HepG2 (cell line): ENCODE data around the gene NIBAN1. TPM values are rescaled to one million over a fixed set of nuclear protein-coding genes. Genes with fewer than 3 reads are reported as not detected.

Experiments
- ATAC-seq: fragments of 200-7000 bp; cut with Tn5 transposase; 3 replicates; pipeline ENCODE4 v1.9.1; 2020; ENCODE audit warnings: mild to moderate bottlenecking, moderate library complexity
- BruUV-seq: library from RNA; stranded (reverse); fragments of 400-500 nt; replicated peaks from 2 replicates; lab custom pipeline; 2021; lab: Mats Ljungman, UMichigan
- CTCF ChIA-PET: fragments of 300-600 bp; formaldehyde crosslinking; extraction: SDS; loops from one replicate; lab custom pipeline; 2021; ENCODE audit warnings: low total read pairs, inconsistent platforms, low intra/inter-chr PET ratio; lab: Yijun Ruan, JAX
- POLR2A ChIA-PET: fragments of 350-600 bp; sonication (Branson Sonifier 250); formaldehyde crosslinking; loops from one replicate; lab custom pipeline; 2020; ENCODE audit warnings: antibody characterized with exemption, inconsistent platforms; lab: Yijun Ruan, JAX
- DNase-seq: peaks from one replicate; pipeline ENCODE4 v3.0.0-alpha.2; 2015; ENCODE audit warnings: low spot score
- FAIRE-seq: peaks from 3 replicates; lab custom pipeline; 2011; peaks lifted over from hg19 to GRCh38; lab: Jason Lieb, UNC
- H2AFZ ChIP-seq: one replicate; pipeline ENCODE4 v1.6.1; 2011; ENCODE audit warnings: low read length, inconsistent platforms
- H3K27ac ChIP-seq: fragments of 300-600 bp; 3 replicates; pipeline ENCODE4 v1.8.0; 2011; ENCODE audit warnings: mixed run types, mild to moderate bottlenecking, mixed read lengths, low read length, inconsistent platforms; ENCODE audit not compliant: insufficient read depth; ENCODE audit errors: extremely low read length
- H3K27me3 ChIP-seq, 2 experiments: fragments of 200-600 bp in 1 of 2; 2 replicates in 1 of 2; 3 replicates in 1 of 2; pipeline versions ENCODE4 v1.6.0 to v1.8.0; 2011; ENCODE audit warnings: low read length in 2 of 2, mild to moderate bottlenecking in 2 of 2, moderate library complexity in 2 of 2, inconsistent platforms in 1 of 2; ENCODE audit not compliant: insufficient read depth in 2 of 2, control insufficient read depth in 1 of 2
- H3K36me3 ChIP-seq, 2 experiments: fragments of 200-600 bp in 1 of 2; replicated peaks in 1 of 2; 2 replicates in 1 of 2; 3 replicates in 1 of 2; pipeline versions ENCODE4 v1.5.1 to v1.8.0; 2011; ENCODE audit warnings: low read length in 2 of 2, inconsistent platforms in 1 of 2; ENCODE audit not compliant: insufficient read depth in 2 of 2, control insufficient read depth in 1 of 2
- H3K4me1 ChIP-seq: 2 replicates; pipeline ENCODE4 v1.5.1; 2012; ENCODE audit warnings: low read length, inconsistent platforms; ENCODE audit not compliant: insufficient read depth
- H3K4me2 ChIP-seq: 2 replicates; pipeline ENCODE4 v1.6.0; 2011; ENCODE audit warnings: low read depth, low read length, inconsistent platforms
- H3K4me3 ChIP-seq, 3 experiments: fragments of 200-600 bp in 1 of 3; sonication (generic), shearing (Covaris generic) in 1 of 3; replicated peaks in 1 of 3; 2 replicates each; pipeline ENCODE4 v1.5.1; 2011 to 2016; ENCODE audit warnings: low read length in 3 of 3, inconsistent platforms in 2 of 3, low read depth in 2 of 3, mild to moderate bottlenecking in 2 of 3, control low read depth in 1 of 3, mixed read lengths in 1 of 3; ENCODE audit not compliant: insufficient read depth in 1 of 3
- H3K79me2 ChIP-seq: one replicate; pipeline ENCODE4 v1.6.1; 2011; ENCODE audit warnings: low read length, inconsistent platforms; ENCODE audit not compliant: insufficient read depth
- H3K9ac ChIP-seq: 2 replicates; pipeline ENCODE4 v1.6.0; 2011; ENCODE audit warnings: mild to moderate bottlenecking, low read depth, low read length, inconsistent platforms; ENCODE audit not compliant: insufficient read depth
- H3K9me3 ChIP-seq: 2 replicates; pipeline ENCODE4 v1.5.1; 2012; ENCODE audit warnings: mild to moderate bottlenecking, low read length
- H4K20me1 ChIP-seq: 2 replicates; pipeline ENCODE4 v1.6.0; 2011; ENCODE audit warnings: inconsistent platforms, mild to moderate bottlenecking, low read length, moderate library complexity; ENCODE audit not compliant: insufficient read depth
- ATF7 ChIP-seq, 2 experiments: fragments of 450-650 bp in 1 of 2; sonication (generic) in 1 of 2; formaldehyde crosslinking in 1 of 2; IDR thresholded peaks; 2 replicates each; pipeline versions ENCODE4 v1.4.0 to v1.6.1; 2016 to 2020; ENCODE audit warnings: antibody characterized with exemption in 1 of 2, mild to moderate bottlenecking in 1 of 2, missing genetic modification reagents in 1 of 2
- MIER3 ChIP-seq: IDR thresholded peaks from 2 replicates; pipeline ENCODE4 v1.6.1; 2016; ENCODE audit warnings: missing compliant biosample characterization, borderline replicate concordance
- NR3C1 ChIP-seq: sonication (generic); formaldehyde crosslinking; IDR thresholded peaks from 2 replicates; pipeline ENCODE4 v1.4.0; 2020; ENCODE audit warnings: missing genetic modification reagents
- SMAD9 ChIP-seq: sonication (generic); formaldehyde crosslinking; IDR thresholded peaks from 2 replicates; pipeline ENCODE4 v1.5.1; 2020; ENCODE audit warnings: mild to moderate bottlenecking, missing genetic modification reagents
- ZKSCAN1 ChIP-seq: fragments of 150-350 bp; IDR thresholded peaks from 2 replicates; pipeline ENCODE4 v1.6.1; 2014; ENCODE audit warnings: low read length
- ZNF296 ChIP-seq: sonication (generic); formaldehyde crosslinking; conservative IDR thresholded peaks from 2 replicates; pipeline ENCODE4 v1.5.0; 2020; ENCODE audit warnings: mild to moderate bottlenecking, missing genetic modification reagents
- ZNF451 ChIP-seq: sonication (generic); formaldehyde crosslinking; IDR thresholded peaks from 2 replicates; pipeline ENCODE4 v1.5.0; 2020; ENCODE audit warnings: mild to moderate bottlenecking, missing genetic modification reagents
- WGBS: methylation state at CpG from one replicate; pipeline ENCODE4 v1.1.6; 2017; ENCODE audit warnings: low lambda C conversion rate; 5-methylcytosine and 5-hydroxymethylcytosine counted together
- in situ Hi-C: cut with HindIII; loops from 2 replicates; pipeline ENCODE4 v1.10.0; 2017; ENCODE audit warnings: low pct_unique_long_range_greater_than_20kb; ENCODE audit not compliant: extremely low pct_ligation_motif_present
- intact Hi-C: fragments of 100-400 bp; cut with micrococcal nuclease; formaldehyde crosslinking; loops from one replicate; pipeline ENCODE4 v1.10.0; 2022; ENCODE audit not compliant: unreplicated experiment
- polyA plus RNA-seq, 8 experiments: library from polyadenylated mRNA; depleted of rRNA in 3 of 8; stranded (reverse) in 7 of 8; unstranded in 1 of 8; fragments of >200 nt; fragmentation: Illumina TruSeq in 4 of 8; extraction: Trizol in 4 of 8; gene quantifications; 2 replicates each; pipeline versions ENCODE4 v1.2.1 to v1.2.3, GENCODE V29; 2011 to 2016; ENCODE audit warnings: low read depth in 4 of 8, missing spikeins in 1 of 8, mixed read lengths in 1 of 8; ENCODE audit not compliant: insufficient read depth in 1 of 8
- total RNA-seq, 5 experiments: library from RNA; depleted of rRNA; stranded (reverse); fragments of >200 nt; fragmentation: Illumina TruSeq; extraction: Trizol; gene quantifications; 2 replicates each; pipeline ENCODE4 v1.2.3, GENCODE V29; 2016; ENCODE audit warnings: low read depth in 1 of 5
- TF ChIP-seq, protein P1 (sequence below), 2 experiments: fragments of 450-650 bp in 1 of 2; sonication (generic) in 1 of 2; formaldehyde crosslinking; IDR thresholded peaks; 2 replicates each; pipeline versions ENCODE4 v1.5.0 to v1.8.0; 2020 to 2022; ENCODE audit warnings: mild to moderate bottlenecking in 1 of 2, missing genetic modification reagents in 1 of 2
- TF ChIP-seq, protein P2 (sequence below): IDR thresholded peaks from 2 replicates; pipeline ENCODE4 v1.6.1; 2016; ENCODE audit warnings: missing compliant biosample characterization, missing genetic modification reagents, borderline replicate concordance
- TF ChIP-seq, protein P3 (sequence below): sonication (generic); formaldehyde crosslinking; IDR thresholded peaks from 2 replicates; pipeline ENCODE4 v1.8.1; 2023; ENCODE audit warnings: mild to moderate bottlenecking, missing genetic modification reagents

Gene NIBAN1
- total and polyA plus RNA-seq, 2 of the 13 experiments (the other 11 are each of a cell fraction or from before 2014, with no cell fraction given) = not detected

- no peak for DNase-seq
- peaks cover 0 to 3% of the 10 kb centered on the region in 2 experiments; a peak in 3 of 5 replicates for H3K27me3 ChIP-seq
- intact Hi-C loops (no loop called here), in situ Hi-C loops (no loop called here)
- H4K20me1 ChIP-seq = no peaks in the 10 kb centered on the region
- ChIA-PET POLR2A (no interaction called here), CTCF (no interaction called here)
- H3K4me2 ChIP-seq = no peak overlapping the region
- H3K4me3 ChIP-seq = no peak overlapping the region
- FAIRE-seq = no peak
- no TSS peak for BruUV-seq
- H3K9ac ChIP-seq = no peak overlapping the region
- H3K27ac ChIP-seq = no peak overlapping the region
- TF ChIP-seq, protein P1, sequence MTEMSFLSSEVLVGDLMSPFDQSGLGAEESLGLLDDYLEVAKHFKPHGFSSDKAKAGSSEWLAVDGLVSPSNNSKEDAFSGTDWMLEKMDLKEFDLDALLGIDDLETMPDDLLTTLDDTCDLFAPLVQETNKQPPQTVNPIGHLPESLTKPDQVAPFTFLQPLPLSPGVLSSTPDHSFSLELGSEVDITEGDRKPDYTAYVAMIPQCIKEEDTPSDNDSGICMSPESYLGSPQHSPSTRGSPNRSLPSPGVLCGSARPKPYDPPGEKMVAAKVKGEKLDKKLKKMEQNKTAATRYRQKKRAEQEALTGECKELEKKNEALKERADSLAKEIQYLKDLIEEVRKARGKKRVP (CRISPR knock-in tag; IDR thresholded peaks at IDR 0.05) = no peak
- no peak for TF ChIP-seq ZNF296 (CRISPR knock-in tag)
- TF ChIP-seq ATF7 (IDR thresholded peaks at IDR 0.05) = peak; percentile 25; the same call in 1 of the 2 replicates
- TF ChIP-seq ATF7 (CRISPR knock-in tag; IDR thresholded peaks at IDR 0.05) = no peak
- no peak overlapping the region for H2AFZ ChIP-seq
- no peaks in the 10 kb centered on the region for H3K79me2 ChIP-seq
- no peaks in the 10 kb centered on the region for H3K4me1 ChIP-seq
- no peak for ATAC-seq
- H3K36me3 ChIP-seq = no peaks in the 10 kb centered on the region
- no peaks in the 10 kb centered on the region for H3K9me3 ChIP-seq
- 77% methylated on average over 2 of the region's 2 CpGs for WGBS
Observed at GRCh38 chr1:184945029-184945428, 29.3 kb downstream of the NIBAN1 start.

DNA sequence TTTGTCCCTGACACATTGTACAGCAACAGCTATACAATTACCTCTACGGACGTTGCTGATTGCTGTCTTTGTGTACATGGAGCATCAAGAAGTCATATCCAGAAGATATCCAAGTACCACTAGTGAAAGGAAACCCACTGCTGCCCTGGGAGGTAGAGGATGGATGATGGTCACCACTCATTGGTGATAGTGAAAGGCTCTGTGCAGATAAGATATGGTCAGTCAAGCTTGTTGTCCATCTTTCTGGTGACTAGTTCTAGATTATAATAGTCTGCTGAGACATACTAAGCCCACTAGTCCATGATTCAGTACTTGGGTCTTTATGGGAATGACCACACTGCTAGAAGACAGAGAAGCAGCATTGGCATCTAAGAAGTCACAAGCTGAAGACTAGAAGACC is 30.3 kb downstream of the NIBAN1 start:
- ATAC-seq (no peak), FAIRE-seq (no peak), DNase-seq (no peak)
- H3K9ac ChIP-seq = no peak overlapping the region
- BruUV-seq = no TSS peak
- H2AFZ ChIP-seq = no peak overlapping the region
- H3K4me1 ChIP-seq = no peaks in the 10 kb centered on the region
- no peak overlapping the region for H3K4me3 ChIP-seq
- ChIA-PET CTCF (no interaction called here), POLR2A (no interaction called here)
- no peaks in the 10 kb centered on the region for H3K36me3 ChIP-seq
- no peaks in the 10 kb centered on the region for H3K79me2 ChIP-seq
- TF ChIP-seq, protein P2, sequence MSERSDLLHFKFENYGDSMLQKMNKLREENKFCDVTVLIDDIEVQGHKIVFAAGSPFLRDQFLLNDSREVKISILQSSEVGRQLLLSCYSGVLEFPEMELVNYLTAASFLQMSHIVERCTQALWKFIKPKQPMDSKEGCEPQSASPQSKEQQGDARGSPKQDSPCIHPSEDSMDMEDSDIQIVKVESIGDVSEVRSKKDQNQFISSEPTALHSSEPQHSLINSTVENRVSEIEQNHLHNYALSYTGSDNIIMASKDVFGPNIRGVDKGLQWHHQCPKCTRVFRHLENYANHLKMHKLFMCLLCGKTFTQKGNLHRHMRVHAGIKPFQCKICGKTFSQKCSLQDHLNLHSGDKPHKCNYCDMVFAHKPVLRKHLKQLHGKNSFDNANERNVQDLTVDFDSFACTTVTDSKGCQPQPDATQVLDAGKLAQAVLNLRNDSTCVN (CRISPR knock-in tag) = no peak
- no peak for TF ChIP-seq MIER3 (CRISPR knock-in tag)
- TF ChIP-seq ZKSCAN1 = no peak
- TF ChIP-seq, protein P3, sequence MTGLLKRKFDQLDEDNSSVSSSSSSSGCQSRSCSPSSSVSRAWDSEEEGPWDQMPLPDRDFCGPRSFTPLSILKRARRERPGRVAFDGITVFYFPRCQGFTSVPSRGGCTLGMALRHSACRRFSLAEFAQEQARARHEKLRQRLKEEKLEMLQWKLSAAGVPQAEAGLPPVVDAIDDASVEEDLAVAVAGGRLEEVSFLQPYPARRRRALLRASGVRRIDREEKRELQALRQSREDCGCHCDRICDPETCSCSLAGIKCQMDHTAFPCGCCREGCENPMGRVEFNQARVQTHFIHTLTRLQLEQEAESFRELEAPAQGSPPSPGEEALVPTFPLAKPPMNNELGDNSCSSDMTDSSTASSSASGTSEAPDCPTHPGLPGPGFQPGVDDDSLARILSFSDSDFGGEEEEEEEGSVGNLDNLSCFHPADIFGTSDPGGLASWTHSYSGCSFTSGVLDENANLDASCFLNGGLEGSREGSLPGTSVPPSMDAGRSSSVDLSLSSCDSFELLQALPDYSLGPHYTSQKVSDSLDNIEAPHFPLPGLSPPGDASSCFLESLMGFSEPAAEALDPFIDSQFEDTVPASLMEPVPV (CRISPR knock-in tag) = no peak
- no peak for TF ChIP-seq NR3C1 (CRISPR knock-in tag)
- TF ChIP-seq ZNF451 (CRISPR knock-in tag) = no peak
- no peak for TF ChIP-seq SMAD9 (CRISPR knock-in tag)
- H3K4me2 ChIP-seq = no peak overlapping the region
- no peak overlapping the region for H3K27ac ChIP-seq
- intact Hi-C loops = no loop called here
- H4K20me1 ChIP-seq = no peaks in the 10 kb centered on the region
- WGBS = 0% methylated on average over 2 of the region's 2 CpGs
- H3K9me3 ChIP-seq = no peaks in the 10 kb centered on the region
- in situ Hi-C loops = no loop called here
- peaks cover 0 to 5% of the 10 kb centered on the region in 2 experiments; a peak in 3 of 5 replicates for H3K27me3 ChIP-seq
